ENCODE measurements around the gene IL10RA.
"Not testable (repeated sequence)": the region's sequence is repeated elsewhere in the genome, so short reads cannot be mapped to it uniquely, and the experiment has no call there.

The IL10RA gene

GRCh38 chr11:117969160-117969991 is 16.8 kb upstream of the IL10RA start:
- Histone ChIP-seq H3K27me3 (ENCODE audit: control insufficient read depth, insufficient read depth, low read length) (no peaks in the 10 kb centered on the region), H3K27ac (ENCODE audit: low read depth, low read length) (no peak overlapping the region), H3K9me3 (ENCODE audit: control insufficient read depth, insufficient read depth, low read length) (no peaks in the 10 kb centered on the region), H3K36me3 (ENCODE audit: control insufficient read depth, insufficient read depth, low read length) (no peaks in the 10 kb centered on the region), H3K9ac (ENCODE audit: low read depth, low read length) (no peak overlapping the region), H3K4me3 (ENCODE audit: low read depth, low read length) (no peak overlapping the region), H3K4me1 (ENCODE audit: control insufficient read depth, insufficient read depth, low read length) (no peaks in the 10 kb centered on the region)

GRCh38 chr11:117970400-117971024 is 15.7 kb upstream of the IL10RA start:
- Histone ChIP-seq H3K9ac (ENCODE audit: low read depth, low read length) (no peak overlapping the region), H3K36me3 (ENCODE audit: control insufficient read depth, insufficient read depth, low read length) (no peaks in the 10 kb centered on the region), H3K27me3 (ENCODE audit: control insufficient read depth, insufficient read depth, low read length) (no peaks in the 10 kb centered on the region), H3K4me3 (ENCODE audit: low read depth, low read length) (no peak overlapping the region), H3K9me3 (ENCODE audit: control insufficient read depth, insufficient read depth, low read length) (no peaks in the 10 kb centered on the region), H3K27ac (ENCODE audit: low read depth, low read length) (no peak overlapping the region), H3K4me1 (ENCODE audit: control insufficient read depth, insufficient read depth, low read length) (no peaks in the 10 kb centered on the region)

GRCh38 chr11:117972044-117972443 is 14.2 kb upstream of the IL10RA start:
- no peaks in the 10 kb centered on the region for H3K27me3 ChIP-seq (ENCODE audit: control insufficient read depth, insufficient read depth, low read length)

DNA sequence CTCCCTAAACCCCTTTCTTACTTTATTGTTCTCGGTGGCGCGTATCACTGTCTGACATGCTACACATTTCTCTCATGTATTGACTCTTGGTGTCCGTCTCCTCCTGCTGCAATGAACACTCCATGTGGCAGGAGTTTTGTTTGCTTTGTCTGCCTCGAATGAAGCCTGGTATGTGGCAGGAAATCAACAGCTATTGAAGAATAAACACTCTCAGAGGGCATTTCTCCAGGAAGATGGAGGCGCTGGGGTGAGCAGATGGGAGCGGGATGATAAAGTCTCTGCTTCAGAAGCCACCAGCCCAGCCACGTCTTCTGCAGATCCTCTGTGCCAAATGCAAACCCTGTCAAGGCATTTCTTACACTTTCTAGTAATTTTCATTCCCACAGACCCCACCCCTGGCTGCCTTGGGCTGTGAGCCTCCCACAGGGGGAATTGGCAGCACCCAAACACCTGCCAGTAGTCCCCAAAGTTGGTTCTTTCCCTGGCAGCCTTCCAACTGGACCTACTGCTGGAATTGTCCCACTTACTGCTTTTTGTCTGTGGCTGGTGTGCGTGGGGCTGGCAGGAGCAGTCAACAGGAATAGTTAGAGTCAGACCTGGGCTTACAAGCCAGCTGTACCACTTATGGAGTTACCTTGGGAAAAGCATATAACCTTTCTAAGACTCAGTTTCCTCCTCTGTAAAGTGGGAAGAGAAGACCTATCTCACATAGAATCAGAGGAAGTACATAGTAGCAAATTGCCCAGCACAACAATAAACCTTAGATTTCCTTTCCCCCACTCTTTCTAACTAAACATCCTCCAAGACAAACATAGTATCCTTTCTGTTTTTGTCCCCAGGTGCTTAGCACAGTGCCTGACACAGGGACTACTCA is 13.3 kb upstream of the IL10RA start:
- H3K4me1 ChIP-seq (ENCODE audit: control insufficient read depth, insufficient read depth, low read length): no peaks in the 10 kb centered on the region
- no peaks in the 10 kb centered on the region for H3K9me3 ChIP-seq (ENCODE audit: control insufficient read depth, insufficient read depth, low read length)
- no peak overlapping the region for H3K4me3 ChIP-seq (ENCODE audit: low read depth, low read length)
- H3K27ac ChIP-seq (ENCODE audit: low read depth, low read length): no peak overlapping the region
- no peaks in the 10 kb centered on the region for H3K36me3 ChIP-seq (ENCODE audit: control insufficient read depth, insufficient read depth, low read length)
- no peaks in the 10 kb centered on the region for H3K27me3 ChIP-seq (ENCODE audit: control insufficient read depth, insufficient read depth, low read length)
- H3K9ac ChIP-seq (ENCODE audit: low read depth, low read length): no peak overlapping the region

More at GRCh38 chr11:117972044-117972443, 14.2 kb upstream of the IL10RA start:
- no peak overlapping the region for H3K27ac ChIP-seq (ENCODE audit: low read depth, low read length)
- H3K36me3 ChIP-seq (ENCODE audit: control insufficient read depth, insufficient read depth, low read length): no peaks in the 10 kb centered on the region
- no peak overlapping the region for H3K4me3 ChIP-seq (ENCODE audit: low read depth, low read length)
- no peaks in the 10 kb centered on the region for H3K9me3 ChIP-seq (ENCODE audit: control insufficient read depth, insufficient read depth, low read length)
- H3K9ac ChIP-seq (ENCODE audit: low read depth, low read length): no peak overlapping the region
- H3K4me1 ChIP-seq (ENCODE audit: control insufficient read depth, insufficient read depth, low read length): no peaks in the 10 kb centered on the region

GRCh38 chr11:117973503-117973860 is 12.7 kb upstream of the IL10RA start:
- no peaks in the 10 kb centered on the region for H3K4me1 ChIP-seq (ENCODE audit: control insufficient read depth, insufficient read depth, low read length)
- no peak overlapping the region for H3K27ac ChIP-seq (ENCODE audit: low read depth, low read length)
- H3K9ac ChIP-seq (ENCODE audit: low read depth, low read length): no peak overlapping the region
- no peak overlapping the region for H3K4me3 ChIP-seq (ENCODE audit: low read depth, low read length)
- no peaks in the 10 kb centered on the region for H3K9me3 ChIP-seq (ENCODE audit: control insufficient read depth, insufficient read depth, low read length)
- no peaks in the 10 kb centered on the region for H3K36me3 ChIP-seq (ENCODE audit: control insufficient read depth, insufficient read depth, low read length)
- no peaks in the 10 kb centered on the region for H3K27me3 ChIP-seq (ENCODE audit: control insufficient read depth, insufficient read depth, low read length)

GRCh38 chr11:117976445-117976844 is 9.7 kb upstream of the IL10RA start:
- Histone ChIP-seq H3K4me1 (ENCODE audit: control insufficient read depth, insufficient read depth, low read length) (no peaks in the 10 kb centered on the region), H3K4me3 (ENCODE audit: low read depth, low read length) (no peak overlapping the region), H3K36me3 (ENCODE audit: control insufficient read depth, insufficient read depth, low read length) (no peaks in the 10 kb centered on the region), H3K9me3 (ENCODE audit: control insufficient read depth, insufficient read depth, low read length) (no peaks in the 10 kb centered on the region), H3K27ac (ENCODE audit: low read depth, low read length) (no peak overlapping the region), H3K9ac (ENCODE audit: low read depth, low read length) (no peak overlapping the region), H3K27me3 (ENCODE audit: control insufficient read depth, insufficient read depth, low read length) (no peaks in the 10 kb centered on the region; the same call in 1 of the 2 replicates)

DNA sequence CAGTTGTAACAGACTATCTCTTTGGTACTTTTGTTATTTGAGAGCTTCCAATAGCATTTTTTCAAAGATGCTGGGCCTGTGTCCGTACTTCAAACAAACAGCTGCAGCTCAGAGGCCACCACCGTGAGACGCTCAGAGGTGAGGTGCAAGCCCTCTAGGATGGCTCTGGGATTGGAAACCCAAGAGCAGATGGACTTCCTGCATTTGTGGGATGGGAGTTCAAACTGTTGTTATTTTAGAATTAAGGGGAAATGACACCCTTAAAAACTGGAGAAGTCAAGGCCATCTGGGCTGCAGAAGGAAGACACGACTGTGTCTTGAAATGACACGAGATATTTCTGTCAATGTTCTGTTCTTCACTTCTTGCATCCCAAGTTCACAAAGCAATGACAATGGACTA is 9.2 kb upstream of the IL10RA start:
- Histone ChIP-seq H3K36me3 (ENCODE audit: control insufficient read depth, insufficient read depth, low read length) (no peaks in the 10 kb centered on the region), H3K9me3 (ENCODE audit: control insufficient read depth, insufficient read depth, low read length) (no peaks in the 10 kb centered on the region), H3K4me1 (ENCODE audit: control insufficient read depth, insufficient read depth, low read length) (no peaks in the 10 kb centered on the region), H3K27ac (ENCODE audit: low read depth, low read length) (no peak overlapping the region), H3K9ac (ENCODE audit: low read depth, low read length) (no peak overlapping the region), H3K27me3 (ENCODE audit: control insufficient read depth, insufficient read depth, low read length) (no peaks in the 10 kb centered on the region; the same call in 1 of the 2 replicates), H3K4me3 (ENCODE audit: low read depth, low read length) (no peak overlapping the region)

DNA sequence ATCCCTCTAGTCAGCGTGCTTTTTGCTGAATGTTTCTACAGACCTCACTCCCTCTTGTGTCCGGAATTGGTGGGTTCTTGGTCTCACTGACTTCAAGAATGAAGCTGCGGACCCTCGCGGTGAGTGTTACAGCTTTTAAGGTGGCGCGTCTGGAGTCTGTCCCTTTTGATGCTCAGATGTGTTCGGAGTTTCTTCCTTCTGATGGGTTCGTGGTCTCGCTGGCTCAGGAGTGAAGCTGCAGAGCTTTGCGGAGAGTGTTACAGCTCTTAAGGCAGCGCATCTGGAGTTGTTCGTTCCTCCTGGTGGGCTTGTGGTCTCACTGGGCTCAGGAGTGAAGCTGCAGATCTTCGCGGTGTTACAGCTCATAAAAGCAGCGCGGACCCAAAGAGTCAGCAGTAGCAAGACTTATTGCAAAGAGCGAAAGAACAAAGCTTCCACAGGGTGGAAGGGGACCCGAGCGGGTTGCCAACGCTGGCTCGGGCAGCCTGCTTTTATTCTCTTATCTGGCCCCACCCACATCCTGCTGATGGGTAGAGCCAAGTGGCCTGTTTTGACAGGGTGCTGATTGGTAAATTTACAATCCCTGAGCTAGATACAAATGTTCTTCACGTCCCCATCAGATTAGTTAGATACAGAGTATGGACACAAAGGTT is 8.5 kb upstream of the IL10RA start:
- H3K27me3 ChIP-seq (ENCODE audit: control insufficient read depth, insufficient read depth, low read length); H3K36me3 ChIP-seq (ENCODE audit: control insufficient read depth, insufficient read depth, low read length); H3K9me3 ChIP-seq (ENCODE audit: control insufficient read depth, insufficient read depth, low read length); H3K9ac ChIP-seq (ENCODE audit: low read depth, low read length); H3K4me1 ChIP-seq (ENCODE audit: control insufficient read depth, insufficient read depth, low read length); H3K4me3 ChIP-seq (ENCODE audit: low read depth, low read length); H3K27ac ChIP-seq (ENCODE audit: low read depth, low read length): not testable (repeated sequence)

- not testable (repeated sequence) for H3K36me3 ChIP-seq (ENCODE audit: control insufficient read depth, insufficient read depth, low read length); H3K4me3 ChIP-seq (ENCODE audit: low read depth, low read length); H3K9me3 ChIP-seq (ENCODE audit: control insufficient read depth, insufficient read depth, low read length); H3K4me1 ChIP-seq (ENCODE audit: control insufficient read depth, insufficient read depth, low read length); H3K27ac ChIP-seq (ENCODE audit: low read depth, low read length); H3K27me3 ChIP-seq (ENCODE audit: control insufficient read depth, insufficient read depth, low read length); H3K9ac ChIP-seq (ENCODE audit: low read depth, low read length)
Measured at GRCh38 chr11:117978291-117978910, 7.8 kb upstream of the IL10RA start.

- Histone ChIP-seq H3K4me1 (ENCODE audit: control insufficient read depth, insufficient read depth, low read length) (no peaks in the 10 kb centered on the region), H3K27me3 (ENCODE audit: control insufficient read depth, insufficient read depth, low read length) (no peaks in the 10 kb centered on the region; the same call in 1 of the 2 replicates), H3K9ac (ENCODE audit: low read depth, low read length) (no peak overlapping the region), H3K4me3 (ENCODE audit: low read depth, low read length) (no peak overlapping the region), H3K36me3 (ENCODE audit: control insufficient read depth, insufficient read depth, low read length) (no peaks in the 10 kb centered on the region), H3K9me3 (ENCODE audit: control insufficient read depth, insufficient read depth, low read length) (no peaks in the 10 kb centered on the region), H3K27ac (ENCODE audit: low read depth, low read length) (no peak overlapping the region)
Measured at GRCh38 chr11:117978991-117979390, 7.2 kb upstream of the IL10RA start.

Data from HUES48 (cell line).